Measurements from ENCODE around the gene ARHGAP26.

DNA sequence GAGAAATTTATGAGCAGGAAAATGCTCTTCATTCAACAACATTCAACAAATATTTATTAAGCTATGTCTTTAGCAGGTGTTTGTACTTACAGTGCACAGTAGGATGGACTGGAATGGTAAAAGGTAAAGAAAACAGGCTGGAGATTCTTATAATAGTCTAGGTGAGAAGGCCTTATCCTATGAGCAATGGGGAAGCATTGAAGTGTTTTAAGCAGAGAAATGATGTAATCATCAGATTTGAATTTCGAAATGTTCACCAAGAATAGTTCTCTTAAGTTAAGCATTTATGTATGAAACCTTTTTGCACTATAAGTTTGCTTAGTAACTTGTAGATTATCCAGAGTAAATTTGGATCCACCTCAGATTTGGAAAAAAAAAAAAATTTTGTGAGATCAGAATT is 424.0 kb downstream of the ARHGAP26 start:
- TF ChIP-seq, protein P1, sequence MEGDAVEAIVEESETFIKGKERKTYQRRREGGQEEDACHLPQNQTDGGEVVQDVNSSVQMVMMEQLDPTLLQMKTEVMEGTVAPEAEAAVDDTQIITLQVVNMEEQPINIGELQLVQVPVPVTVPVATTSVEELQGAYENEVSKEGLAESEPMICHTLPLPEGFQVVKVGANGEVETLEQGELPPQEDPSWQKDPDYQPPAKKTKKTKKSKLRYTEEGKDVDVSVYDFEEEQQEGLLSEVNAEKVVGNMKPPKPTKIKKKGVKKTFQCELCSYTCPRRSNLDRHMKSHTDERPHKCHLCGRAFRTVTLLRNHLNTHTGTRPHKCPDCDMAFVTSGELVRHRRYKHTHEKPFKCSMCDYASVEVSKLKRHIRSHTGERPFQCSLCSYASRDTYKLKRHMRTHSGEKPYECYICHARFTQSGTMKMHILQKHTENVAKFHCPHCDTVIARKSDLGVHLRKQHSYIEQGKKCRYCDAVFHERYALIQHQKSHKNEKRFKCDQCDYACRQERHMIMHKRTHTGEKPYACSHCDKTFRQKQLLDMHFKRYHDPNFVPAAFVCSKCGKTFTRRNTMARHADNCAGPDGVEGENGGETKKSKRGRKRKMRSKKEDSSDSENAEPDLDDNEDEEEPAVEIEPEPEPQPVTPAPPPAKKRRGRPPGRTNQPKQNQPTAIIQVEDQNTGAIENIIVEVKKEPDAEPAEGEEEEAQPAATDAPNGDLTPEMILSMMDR (IDR thresholded peaks at IDR 0.05), result no peak
- TF ChIP-seq POLR2A (IDR thresholded peaks at IDR 0.05; ENCODE audit: low read depth) (no peak), EP300 (IDR thresholded peaks at IDR 0.05) (no peak)
